ENCODE measurements around the gene CFAP54. TPM values are rescaled to one million over a fixed set of nuclear protein-coding genes. Genes with fewer than 3 reads are reported as not detected.

Gene CFAP54
- total and polyA plus RNA-seq, 2 donors (not counting 3 experiments of a cell fraction or from before 2014, with no cell fraction given), result 3.6 to 26.9 TPM

DNA sequence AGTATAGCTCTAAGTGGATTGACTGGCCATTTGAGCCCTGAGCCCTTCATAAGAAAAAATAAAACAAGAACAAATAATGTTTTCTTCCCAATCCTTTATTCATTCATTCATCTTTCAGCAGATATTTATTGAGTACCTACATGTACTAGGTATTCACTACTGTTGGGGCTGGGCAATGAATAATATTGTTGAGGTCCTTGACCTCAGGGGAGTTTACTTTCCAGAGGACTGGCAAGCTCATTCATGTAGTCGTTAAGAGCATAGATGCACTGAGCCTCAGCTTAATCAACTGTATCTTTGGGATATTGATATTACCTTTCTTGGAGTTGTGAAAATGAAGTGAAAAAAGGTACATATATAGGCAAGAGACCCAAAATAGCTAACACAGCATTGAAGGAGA, 7.6 kb downstream of the CFAP54 start:
- H3K27me3 ChIP-seq (ENCODE audit: control insufficient read depth in 2 of 2, insufficient read depth in 2 of 2, low read length in 2 of 2), result no peaks in the 10 kb centered on the region
- peaks cover 34% of the 10 kb centered on the region for H3K4me1 ChIP-seq (ENCODE audit: control insufficient read depth, extremely low read depth, insufficient read depth, low read length)
- no peak overlapping the region for H3K27ac ChIP-seq (ENCODE audit: insufficient read depth, low read depth, low read length)
- dilution Hi-C loops (cut with MboI; ENCODE audit: extremely low pct_ligation_motif_present, low sequenced_read_pairs) (no loop called here), intact Hi-C loops (cut with micrococcal nuclease) (no loop called here)
- H3K9me3 ChIP-seq (replicated peaks; ENCODE audit: control insufficient read depth, insufficient read depth, low read length), result no peaks in the 10 kb centered on the region
- CTCF ChIA-PET, result interaction anchor here (0.8 to 1.4 kb wide), 2 partner anchors 20 to 51 kb away, joined by 3 read pairs; no protein-coding TSS in a partner anchor
- H3K4me2 ChIP-seq (ENCODE audit: insufficient read depth, low read length), result no peak overlapping the region
- TF ChIP-seq, protein P1, sequence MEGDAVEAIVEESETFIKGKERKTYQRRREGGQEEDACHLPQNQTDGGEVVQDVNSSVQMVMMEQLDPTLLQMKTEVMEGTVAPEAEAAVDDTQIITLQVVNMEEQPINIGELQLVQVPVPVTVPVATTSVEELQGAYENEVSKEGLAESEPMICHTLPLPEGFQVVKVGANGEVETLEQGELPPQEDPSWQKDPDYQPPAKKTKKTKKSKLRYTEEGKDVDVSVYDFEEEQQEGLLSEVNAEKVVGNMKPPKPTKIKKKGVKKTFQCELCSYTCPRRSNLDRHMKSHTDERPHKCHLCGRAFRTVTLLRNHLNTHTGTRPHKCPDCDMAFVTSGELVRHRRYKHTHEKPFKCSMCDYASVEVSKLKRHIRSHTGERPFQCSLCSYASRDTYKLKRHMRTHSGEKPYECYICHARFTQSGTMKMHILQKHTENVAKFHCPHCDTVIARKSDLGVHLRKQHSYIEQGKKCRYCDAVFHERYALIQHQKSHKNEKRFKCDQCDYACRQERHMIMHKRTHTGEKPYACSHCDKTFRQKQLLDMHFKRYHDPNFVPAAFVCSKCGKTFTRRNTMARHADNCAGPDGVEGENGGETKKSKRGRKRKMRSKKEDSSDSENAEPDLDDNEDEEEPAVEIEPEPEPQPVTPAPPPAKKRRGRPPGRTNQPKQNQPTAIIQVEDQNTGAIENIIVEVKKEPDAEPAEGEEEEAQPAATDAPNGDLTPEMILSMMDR (IDR thresholded peaks at IDR 0.05; ENCODE audit: extremely low read depth in 1 of 2, insufficient read depth in 1 of 2, low read depth in 1 of 2, low read length in 2 of 2), result no peak
- TF ChIP-seq MYC (IDR thresholded peaks at IDR 0.05; ENCODE audit: low read depth, low read length), result no peak
- no peak for TF ChIP-seq POLR2A (IDR thresholded peaks at IDR 0.05; ENCODE audit: low read depth, low read length)
- TF ChIP-seq, protein P2, sequence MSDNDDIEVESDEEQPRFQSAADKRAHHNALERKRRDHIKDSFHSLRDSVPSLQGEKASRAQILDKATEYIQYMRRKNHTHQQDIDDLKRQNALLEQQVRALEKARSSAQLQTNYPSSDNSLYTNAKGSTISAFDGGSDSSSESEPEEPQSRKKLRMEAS (IDR thresholded peaks at IDR 0.05; ENCODE audit: insufficient read depth, insufficient read length), result no peak
- TF ChIP-seq EZH2 (IDR thresholded peaks at IDR 0.05; ENCODE audit: borderline replicate concordance, low read depth, low read length, severe bottlenecking), result no peak
- TF ChIP-seq JUN (IDR thresholded peaks at IDR 0.05; ENCODE audit: borderline replicate concordance, insufficient read depth, insufficient read length, low read depth), result no peak
- TF ChIP-seq FOS (IDR thresholded peaks at IDR 0.05; ENCODE audit: borderline replicate concordance, insufficient read depth, low read length), result no peak
- TF ChIP-seq POLR2AphosphoS5 (IDR thresholded peaks at IDR 0.05; ENCODE audit: insufficient read depth, low read depth, low read length), result no peak
- no peak for TF ChIP-seq GATA2 (IDR thresholded peaks at IDR 0.05; ENCODE audit: insufficient read depth, insufficient read length, low read depth, low read length)
- POLR2A ChIA-PET, result no interaction called here
- H3K36me3 ChIP-seq (ENCODE audit: control insufficient read depth in 2 of 2, extremely low read depth in 1 of 2, insufficient read depth in 2 of 2, low read length in 2 of 2), result no peaks in the 10 kb centered on the region
- no peaks in the 10 kb centered on the region for H4K20me1 ChIP-seq (replicated peaks; ENCODE audit: control insufficient read depth, extremely low read depth, insufficient read depth, low read length)
- DNase-seq (ENCODE audit: low read depth, low spot score), result no peak
- H3K4me3 ChIP-seq (replicated peaks in 1 of 3; ENCODE audit: insufficient read depth in 1 of 3, low read depth in 1 of 3, low read length in 3 of 3), result no peak overlapping the region
- FAIRE-seq, result no peak
- H3K79me2 ChIP-seq (ENCODE audit: control insufficient read depth, insufficient read depth, low read length), result peaks cover 10% of the 10 kb centered on the region
- H2AFZ ChIP-seq (ENCODE audit: low read depth, low read length), result no peak overlapping the region
- no TSS peak for BruUV-seq (replicated peaks)
- H3K9me1 ChIP-seq (replicated peaks; ENCODE audit: control insufficient read depth, extremely low read depth, insufficient read depth, low read length), result no peaks in the 10 kb centered on the region
- H3K9ac ChIP-seq (replicated peaks; ENCODE audit: extremely low read depth, insufficient read depth, low read length), result no peak overlapping the region

All from endothelial cell of umbilical vein (primary cell).